Ovary (tissue), 3 donors: ENCODE measurements around the gene ATP10B.

Experiments
- CTCF ChIP-seq, 3 donors: fragments of 450-650 bp in 2 of 3; fragments of 200-600 bp in 1 of 3; IDR thresholded peaks; one replicate each; pipeline versions ENCODE4 v1.5.1 to v1.8.0; 2016 to 2022; ENCODE audit warnings: antibody characterized with exemption in 3 of 3, mild to moderate bottlenecking in 1 of 3
- POLR2A ChIP-seq: fragments of 450-650 bp; IDR thresholded peaks from one replicate; pipeline ENCODE4 v1.6.1; 2017; ENCODE audit warnings: antibody characterized with exemption, mild to moderate bottlenecking, moderate library complexity
- donor health status: DM: no; HTN: no; CAD: no.

- TF ChIP-seq CTCF (IDR thresholded peaks at IDR 0.05), result no peak
- TF ChIP-seq POLR2A, result no peak
Observed at GRCh38 chr5:160694896-160695295, 157.1 kb downstream of the ATP10B start.
